HG03039 (cell line): ENCODE measurements around the gene FTCD.
"Not testable (repeated sequence)": the region's sequence is repeated elsewhere in the genome, so short reads cannot be mapped to it uniquely, and the experiment has no call there.

Experiments used
- ATAC-seq: cut with Tn5 transposase; IDR thresholded peaks from one replicate; pipeline ENCODE4 v1.9.1; 2021; ENCODE audit warnings: mild to moderate bottlenecking, moderate library complexity; ENCODE audit not compliant: unreplicated experiment

The FTCD gene

DNA sequence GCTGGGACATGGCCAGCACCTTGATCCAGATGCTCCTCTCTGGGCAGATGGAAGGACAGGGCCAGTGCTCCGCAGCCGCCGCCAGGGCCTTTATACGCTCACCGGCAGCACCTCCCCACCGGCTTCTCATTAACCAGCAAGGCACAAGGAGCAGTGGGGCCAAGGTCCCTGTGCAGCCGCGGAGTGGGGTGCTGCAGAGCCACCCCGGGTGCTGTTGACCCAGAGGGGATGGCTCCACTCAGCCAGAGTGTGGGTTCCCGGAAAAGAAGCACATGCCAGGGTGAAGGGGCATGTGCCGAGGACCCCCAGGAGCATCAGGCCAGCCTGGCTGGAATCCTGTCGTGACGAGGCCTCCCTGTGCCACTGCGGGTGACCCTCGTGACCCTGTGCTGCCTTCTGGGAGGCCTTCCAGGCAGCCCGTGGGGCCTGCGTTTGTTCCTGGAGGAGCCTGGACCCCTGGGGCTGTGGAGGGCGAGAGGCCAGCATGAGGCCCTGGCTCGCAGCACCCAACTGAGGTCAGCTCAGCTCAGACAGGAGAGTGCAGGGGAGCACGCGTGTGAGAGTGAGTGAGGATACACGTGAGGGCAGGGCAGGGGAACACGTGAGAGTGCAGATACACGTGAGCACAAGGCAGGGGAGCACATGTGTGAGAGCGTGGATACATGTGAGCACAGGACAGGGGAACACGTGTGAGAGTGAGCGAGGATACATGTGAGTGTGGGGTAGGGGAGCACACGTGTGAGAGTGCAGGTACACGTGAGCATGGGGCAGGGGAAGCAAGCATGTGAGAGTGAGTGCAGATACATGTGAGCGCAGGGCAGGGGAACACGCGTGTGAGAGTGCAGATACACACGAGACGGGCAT, at the start of gene FTCD:
Gene FTCD, minus strand, starts transcription at position 66 of the 864 bp plus-strand sequence. Its CDS starts 56 bp downstream, at position 10.
- ATAC-seq = no peak

GRCh38 chr21:46205166-46205565, 49.8 kb upstream of the FTCD start:
- no peak for ATAC-seq

DNA sequence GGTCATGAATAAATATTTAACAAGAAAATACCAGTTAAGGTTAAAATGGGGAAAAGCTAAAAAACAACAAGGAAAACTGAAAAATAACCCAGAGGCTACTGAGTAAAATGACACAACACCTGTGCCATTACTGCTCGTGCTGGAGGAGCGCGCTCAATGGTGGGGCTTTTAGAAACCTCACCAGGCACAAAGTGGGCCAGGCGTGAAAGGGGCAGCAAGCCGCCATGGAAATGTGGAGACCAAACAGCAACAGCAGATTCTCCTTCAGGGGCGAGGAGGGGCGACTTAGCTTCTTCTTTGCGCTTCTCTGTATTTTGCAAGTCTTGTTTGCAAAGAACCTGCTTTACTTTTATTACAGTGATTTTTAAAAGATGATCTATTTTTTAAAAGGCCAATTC, 47.8 kb upstream of the FTCD start:
- no peak for ATAC-seq

GRCh38 chr21:46202592-46203202, 47.3 kb upstream of the FTCD start:
- no peak for ATAC-seq

DNA sequence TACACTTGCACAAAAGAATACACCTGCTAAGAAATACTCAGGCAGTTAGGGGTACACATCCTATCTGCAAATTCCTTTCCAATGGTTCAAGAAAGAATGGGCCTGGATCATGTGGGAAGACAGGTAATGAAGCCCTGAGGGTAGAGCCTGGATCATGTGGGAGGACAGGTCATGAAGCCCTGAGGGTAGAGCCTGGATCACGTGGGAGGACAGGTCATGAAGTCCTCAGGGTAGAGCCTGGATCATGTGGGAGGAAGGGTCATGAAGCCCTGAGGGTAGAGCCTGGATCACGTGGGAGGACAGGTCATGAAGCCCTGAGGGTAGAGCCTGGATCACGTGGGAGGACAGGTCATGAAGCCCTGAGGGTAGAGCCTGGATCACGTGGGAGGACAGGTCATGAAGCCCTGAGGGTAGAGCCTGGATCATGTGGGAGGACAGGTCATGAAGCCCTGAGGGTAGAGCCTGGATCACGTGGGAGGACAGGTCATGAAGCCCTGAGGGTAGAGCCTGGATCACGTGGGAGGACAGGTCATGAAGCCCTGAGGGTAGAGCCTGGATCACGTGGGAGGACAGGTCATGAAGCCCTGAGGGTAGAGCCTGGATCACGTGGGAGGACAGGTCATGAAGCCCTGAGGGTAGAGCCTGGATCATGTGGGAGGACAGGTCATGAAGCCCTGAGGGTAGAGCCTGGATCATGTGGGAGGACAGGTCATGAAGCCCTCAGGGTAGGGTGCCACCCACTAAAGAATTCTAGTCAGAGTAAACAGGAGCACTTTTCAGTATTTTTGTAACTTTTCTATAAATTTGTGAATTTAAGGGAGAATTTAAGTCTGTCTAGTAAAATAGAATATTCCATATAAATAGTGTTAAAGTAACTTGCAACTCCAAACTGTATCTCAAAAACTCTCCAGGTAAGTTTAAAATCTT, 45.8 kb upstream of the FTCD start:
- ATAC-seq = not testable (repeated sequence)

DNA sequence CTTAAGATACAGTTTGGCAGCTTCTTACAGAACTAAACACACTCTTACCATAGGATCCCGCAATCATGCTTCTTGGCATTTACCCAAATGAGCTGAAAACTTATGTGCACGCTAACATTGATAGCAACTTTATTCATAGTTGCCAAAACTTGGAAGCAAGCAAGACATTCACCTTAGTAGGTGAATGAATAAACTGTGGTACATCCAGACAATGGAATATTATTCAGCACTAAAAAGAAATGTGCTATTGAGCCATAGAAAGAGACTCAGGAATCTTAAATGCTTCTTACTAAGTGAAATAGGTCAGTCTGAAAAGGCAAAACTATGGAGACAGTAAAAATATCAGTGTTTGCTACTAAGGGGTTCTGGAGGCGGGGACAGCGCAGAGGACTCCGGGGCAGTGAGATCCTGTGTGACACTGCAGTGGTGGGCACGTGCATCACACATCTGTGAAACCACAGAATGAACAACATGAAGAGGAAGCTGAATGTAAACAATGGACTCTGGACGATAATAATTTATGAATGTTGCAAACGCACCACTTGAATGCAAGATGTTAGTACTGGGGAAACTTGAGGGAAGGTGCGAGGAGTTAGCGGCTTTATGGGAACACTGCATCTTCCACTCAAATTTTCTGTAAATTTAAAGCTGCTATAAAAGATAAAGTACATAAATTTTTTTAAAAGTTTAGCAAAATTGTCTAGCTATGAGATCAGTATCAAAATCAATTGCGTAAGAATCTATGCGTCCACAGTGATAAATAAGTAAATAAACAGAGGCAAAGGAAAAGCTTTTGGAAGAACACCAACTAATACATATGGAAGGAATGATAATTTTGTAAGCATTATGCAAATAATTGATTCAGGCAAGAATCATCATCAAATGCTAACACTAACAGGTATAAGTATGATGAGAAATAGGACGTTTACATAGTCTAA, 44.3 kb upstream of the FTCD start:
- ATAC-seq = no peak

- no peak for ATAC-seq
Observed at GRCh38 chr21:46196733-46197132, 41.4 kb upstream of the FTCD start.

DNA sequence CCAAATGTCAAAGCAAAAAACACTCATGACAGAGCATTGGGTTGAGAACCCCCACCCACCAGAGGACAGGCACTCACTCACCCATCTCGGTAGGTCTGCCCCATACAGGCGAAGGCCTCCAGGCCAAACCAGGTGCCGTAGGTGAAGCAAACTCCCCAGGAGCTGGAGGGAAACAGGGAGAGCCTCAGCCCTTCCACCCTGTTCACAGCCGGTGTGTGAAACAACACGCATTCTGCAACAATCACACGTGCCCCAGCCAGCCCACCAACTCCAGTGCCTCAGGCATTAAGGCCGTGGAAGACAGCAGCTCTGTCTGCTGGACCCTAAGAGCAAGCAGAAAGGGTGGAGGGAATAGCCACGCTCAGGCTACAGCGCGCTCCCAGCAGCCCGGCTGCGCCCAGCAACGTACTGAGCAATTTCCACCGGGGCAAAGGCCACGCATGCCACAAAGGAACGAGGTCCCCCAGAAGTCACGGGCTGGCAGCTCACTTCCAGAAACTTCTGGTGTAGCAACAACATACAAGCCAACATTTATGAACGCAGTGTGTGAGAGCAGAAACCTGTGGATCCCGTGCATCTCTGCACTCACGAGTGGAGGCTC, 40.3 kb upstream of the FTCD start:
- no peak for ATAC-seq

DNA sequence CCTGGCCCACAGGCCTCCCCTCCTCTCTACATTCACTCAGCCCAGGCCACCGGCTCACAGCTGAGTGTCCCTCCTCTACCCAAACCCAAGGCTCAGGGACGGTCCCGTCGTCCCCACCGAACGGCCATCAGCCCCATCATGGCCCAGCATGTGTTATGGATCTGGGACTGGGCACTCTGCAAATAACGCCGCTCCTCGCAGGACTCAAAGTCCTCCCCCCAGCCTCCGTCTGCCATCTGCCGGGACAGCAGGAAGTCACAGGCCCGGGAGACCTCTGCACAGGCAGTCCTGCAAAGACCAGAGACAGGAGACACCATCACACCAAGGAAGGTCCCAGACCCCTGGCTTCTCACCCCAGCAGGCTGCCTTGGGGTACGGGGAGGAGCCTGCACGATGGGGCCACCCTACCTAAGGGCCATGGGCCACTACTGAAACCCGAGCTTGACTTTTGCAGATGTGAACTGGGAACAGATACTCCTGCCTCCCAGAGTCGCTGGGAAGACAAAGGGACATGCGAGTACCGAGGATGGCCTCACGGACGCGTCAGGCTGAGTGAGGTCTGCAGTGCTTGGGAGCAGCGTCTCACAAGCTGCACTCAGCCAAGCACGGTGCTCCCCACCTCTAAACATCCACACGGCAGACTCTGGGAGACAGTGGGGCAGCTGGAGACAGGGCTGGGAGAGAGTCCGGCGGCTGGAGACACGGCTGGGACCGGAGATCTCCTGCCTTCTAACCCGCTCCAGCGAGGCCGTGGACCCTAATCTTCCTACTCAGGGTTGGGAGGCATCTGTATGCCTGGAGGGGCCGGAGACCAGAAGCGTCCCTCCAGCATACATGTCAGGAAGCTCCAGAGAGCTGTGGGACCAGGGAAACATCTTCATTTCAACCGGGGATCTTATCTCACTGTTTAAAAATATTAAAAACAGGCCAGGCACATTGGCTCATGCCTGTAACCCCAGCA, 39.3 kb upstream of the FTCD start:
- no peak for ATAC-seq

DNA sequence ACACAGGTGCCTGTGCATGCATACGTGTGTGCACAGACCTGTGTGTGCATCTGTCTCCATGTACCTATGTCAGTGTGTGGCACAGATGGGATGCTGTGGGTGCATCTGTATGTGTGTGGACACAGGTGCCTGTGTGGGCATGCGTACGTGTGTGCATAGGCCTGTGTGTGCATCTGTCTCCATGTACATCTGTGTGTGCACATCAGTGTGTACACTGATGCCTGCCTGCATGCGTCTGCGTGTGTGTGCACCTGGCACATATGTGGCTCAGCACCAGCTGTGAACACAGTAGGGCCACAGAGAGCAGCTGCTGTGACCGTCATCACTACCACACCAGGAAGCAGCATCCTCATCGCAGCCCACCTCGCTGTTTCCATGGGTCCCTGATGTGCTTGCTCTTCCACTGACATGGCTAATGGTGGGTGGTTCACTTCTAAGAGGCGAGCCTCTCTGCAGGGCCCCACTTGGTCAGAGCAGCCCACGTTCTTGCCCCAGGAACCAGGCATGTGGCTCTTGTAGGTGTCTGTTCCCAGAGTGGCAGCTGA, 38.5 kb upstream of the FTCD start:
- no peak for ATAC-seq

DNA sequence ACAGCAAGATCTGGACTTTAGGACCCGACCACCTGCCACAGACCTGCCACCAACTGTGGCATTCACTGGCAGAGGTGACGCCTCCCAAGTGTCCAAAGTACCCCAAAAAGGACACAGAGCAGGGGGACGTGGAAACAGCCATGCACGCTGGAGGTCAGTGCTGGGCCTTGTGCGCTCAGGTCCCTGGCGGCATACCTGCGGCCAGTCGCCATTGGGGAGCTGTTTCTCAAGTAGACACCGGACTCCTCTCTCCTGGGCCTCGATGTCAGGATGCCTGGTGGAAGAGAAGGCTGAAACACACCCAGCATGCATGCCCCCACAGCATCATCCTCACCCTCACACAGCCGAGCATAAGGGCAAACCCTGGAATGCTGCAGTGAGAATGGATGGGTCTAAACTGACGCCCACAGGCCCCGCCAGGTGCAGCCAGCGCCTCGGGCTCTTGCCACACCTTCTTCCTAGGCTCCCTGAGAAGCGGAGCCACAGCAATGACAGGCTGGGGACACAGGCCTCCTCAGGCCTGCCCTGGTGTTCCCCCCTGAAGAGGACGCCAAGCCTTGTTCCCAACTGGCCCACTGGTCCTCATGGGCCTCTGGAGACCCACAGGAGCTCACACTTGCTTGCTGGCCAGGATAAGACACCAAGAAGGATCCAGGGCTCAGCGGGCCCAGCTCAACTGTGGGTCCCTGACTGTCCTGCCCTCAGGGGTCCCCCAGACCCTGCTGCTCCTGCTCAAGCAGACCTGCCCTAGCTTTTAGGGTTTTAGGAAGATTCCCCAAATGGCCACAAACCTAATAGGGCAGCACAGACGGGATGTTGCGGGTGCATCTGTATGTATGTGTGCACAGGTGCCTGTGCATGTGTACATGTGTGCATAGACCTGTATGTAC, 36.6 kb upstream of the FTCD start:
- ATAC-seq = no peak

GRCh38 chr21:46191257-46191685, 35.9 kb upstream of the FTCD start:
- ATAC-seq = no peak

DNA sequence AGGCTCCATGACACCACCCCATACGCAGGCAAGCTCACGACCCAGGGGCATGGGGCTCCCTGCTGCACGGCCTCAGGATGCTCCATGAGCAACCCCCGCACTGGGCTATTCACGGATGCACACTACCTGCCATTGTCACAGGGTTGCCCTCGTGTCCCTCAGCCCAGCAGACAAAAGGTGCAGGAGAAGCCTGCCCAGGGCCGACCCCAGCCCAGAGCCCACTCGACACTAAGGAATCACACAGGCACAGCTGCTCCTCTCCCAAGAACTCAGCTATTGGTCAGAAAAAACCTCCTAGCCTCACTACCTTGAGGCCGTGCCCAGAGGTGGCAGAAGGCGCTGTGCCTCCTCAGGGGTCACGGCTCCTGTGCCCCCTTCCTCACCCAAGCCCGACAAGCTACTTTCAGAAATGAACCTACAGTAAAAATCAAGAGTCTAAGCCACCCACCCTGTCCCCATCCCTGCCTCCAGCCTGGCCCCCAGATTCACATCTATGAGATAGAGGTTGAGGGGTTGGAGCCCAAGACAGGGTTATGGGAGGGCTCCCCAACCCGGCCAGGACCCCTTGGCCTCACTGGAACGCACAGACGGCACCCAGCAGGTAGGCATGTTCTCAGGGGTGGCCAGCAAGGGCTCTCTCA, 35.2 kb upstream of the FTCD start:
- ATAC-seq = no peak

DNA sequence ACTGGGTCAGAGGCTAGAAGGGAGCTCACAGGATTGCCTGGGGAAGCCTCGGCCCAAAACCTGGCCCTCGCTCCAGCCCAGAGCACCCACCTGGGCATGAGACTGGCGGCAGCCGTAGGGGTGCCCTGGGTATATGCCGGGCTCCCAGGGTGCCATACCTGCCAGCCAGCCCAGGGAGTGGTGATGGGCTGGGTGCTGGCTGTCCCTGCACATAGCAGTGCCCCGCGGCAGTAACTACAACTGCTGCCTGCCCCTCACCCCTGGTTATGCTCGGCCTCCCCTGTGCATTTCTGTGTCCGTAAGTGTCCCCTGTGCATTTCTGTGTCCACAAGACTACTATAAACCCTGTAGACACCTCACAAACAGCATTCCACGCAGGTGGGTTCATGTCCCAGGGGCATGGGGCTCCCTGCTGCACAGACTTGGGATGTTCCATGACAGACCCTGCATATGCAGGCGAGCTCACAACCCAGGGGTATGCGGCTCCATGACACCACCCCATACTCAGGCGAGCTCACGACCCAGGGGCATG, 34.6 kb upstream of the FTCD start:
- ATAC-seq = no peak

- ATAC-seq = no peak
Observed at GRCh38 chr21:46189213-46189958, 34.0 kb upstream of the FTCD start.
